ENCODE data around the gene RRN3. TPM values are rescaled to one million over a fixed set of nuclear protein-coding genes. Genes with fewer than 3 reads are reported as not detected.
"Not testable (repeated sequence)": the region's sequence is repeated elsewhere in the genome, so short reads cannot be mapped to it uniquely, and the experiment has no call there.

RRN3 gene
- total RNA-seq, 2 donors from 2014 or later: 32.9 to 37.2 TPM

DNA sequence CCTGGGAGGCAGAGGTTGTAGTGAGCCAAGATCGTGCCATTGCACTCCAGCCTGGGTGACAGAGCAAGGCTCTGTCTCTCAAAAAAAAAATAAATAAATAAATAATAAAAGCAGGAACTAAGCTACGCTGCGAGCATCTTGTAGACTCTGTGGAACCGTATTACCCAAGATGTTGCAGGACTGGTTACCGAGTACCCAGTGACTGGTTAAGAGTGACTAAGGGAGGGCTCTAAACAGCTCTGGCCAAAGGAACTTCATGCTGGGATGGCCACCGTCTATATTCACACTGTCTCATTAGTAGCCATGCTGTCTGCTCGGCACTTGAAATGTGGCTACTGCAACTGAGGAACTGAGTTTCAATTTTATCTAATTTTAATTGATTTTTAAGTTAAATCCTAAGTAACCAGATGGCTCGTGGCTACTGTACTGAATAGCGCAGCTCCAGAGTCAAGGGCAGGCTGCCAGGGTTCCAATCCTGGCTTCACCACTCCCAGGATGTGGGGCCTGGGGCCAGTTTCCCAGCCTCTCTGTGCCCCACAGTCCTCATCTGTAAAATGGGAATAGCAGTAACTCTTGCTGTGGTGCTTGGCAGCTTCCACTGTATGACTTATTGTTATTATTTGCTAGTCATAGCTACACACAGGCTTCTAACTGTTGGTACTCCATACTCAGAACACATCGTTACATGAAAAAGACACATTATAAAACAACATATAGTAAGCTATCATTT, 41.2 kb downstream of the RRN3 start:
- ATAC-seq (no peak), DNase-seq (no peak)
- Mint-ChIP-seq H3K27ac (no peak overlapping the region), H3K27me3 (no peaks in the 10 kb centered on the region), H3K4me1 (peaks cover 20% of the 10 kb centered on the region), H3K36me3 (ENCODE audit: low read depth) (no peaks in the 10 kb centered on the region), H3K4me3 (no peak overlapping the region)
- H3K9me3 ChIP-seq (ENCODE audit: control insufficient read depth, low read length, poor library complexity, severe bottlenecking): no peaks in the 10 kb centered on the region

DNA sequence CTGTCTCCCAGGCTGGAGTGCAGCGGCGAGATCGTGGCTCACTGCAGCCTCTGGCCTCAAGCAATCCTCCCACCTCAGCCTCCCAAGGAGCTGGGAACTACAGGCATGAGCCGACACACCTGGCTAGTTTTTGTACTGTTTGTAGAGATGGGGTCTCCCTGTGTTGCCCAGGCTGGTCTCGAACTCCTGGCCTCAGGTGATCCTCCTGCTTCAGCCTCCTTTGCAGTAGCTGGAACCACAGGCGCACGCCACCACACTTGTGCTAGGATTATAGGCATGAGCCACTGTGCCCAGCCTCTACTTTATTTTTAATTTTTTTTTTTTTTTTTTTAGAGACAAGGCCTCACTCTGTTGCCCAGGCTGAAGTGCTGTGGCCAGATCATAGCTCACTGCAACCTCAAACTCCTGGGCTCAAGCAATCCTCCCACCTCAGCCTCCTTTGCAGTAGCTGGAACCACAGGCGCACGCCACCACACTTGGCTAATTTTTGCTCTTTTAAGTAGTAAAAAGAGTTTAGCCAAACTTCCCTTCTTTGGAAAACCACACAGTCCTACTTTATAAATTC, 42.6 kb downstream of the RRN3 start:
- H3K27ac Mint-ChIP-seq: no peak overlapping the region
- DNase-seq (no peak), ATAC-seq (no peak)
- no peaks in the 10 kb centered on the region for H3K27me3 Mint-ChIP-seq
- no peak overlapping the region for H3K4me3 Mint-ChIP-seq
- peaks cover 7% of the 10 kb centered on the region for H3K36me3 Mint-ChIP-seq (ENCODE audit: low read depth)
- peaks cover 20% of the 10 kb centered on the region for H3K4me1 Mint-ChIP-seq
- H3K9me3 ChIP-seq (ENCODE audit: control insufficient read depth, low read length, poor library complexity, severe bottlenecking): no peaks in the 10 kb centered on the region

DNA sequence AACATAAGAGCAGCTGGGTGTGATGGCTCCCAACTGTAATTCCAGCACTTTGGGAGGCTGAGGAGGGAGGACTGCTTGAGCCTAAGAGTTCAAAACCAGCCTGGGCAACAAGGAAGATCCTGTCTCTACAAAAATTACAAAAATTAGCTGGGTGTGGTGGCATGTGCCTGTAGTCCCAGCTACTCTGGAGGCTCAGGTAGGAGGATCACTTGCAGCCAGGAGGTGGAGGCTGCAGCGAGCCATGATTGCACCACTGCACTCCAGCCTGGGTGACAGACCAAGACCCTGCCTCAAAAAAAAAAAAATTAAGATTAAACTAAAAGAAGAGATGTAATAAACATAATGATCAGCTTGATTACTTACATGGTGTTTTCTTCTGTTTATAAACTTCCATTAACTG, 43.6 kb downstream of the RRN3 start:
- not testable (repeated sequence) for DNase-seq; H3K36me3 Mint-ChIP-seq (ENCODE audit: low read depth); H3K9me3 ChIP-seq (ENCODE audit: control insufficient read depth, low read length, poor library complexity, severe bottlenecking); H3K27ac Mint-ChIP-seq; H3K27me3 Mint-ChIP-seq; H3K4me3 Mint-ChIP-seq; ATAC-seq
- peaks cover 19% of the 10 kb centered on the region for H3K4me1 Mint-ChIP-seq

DNA sequence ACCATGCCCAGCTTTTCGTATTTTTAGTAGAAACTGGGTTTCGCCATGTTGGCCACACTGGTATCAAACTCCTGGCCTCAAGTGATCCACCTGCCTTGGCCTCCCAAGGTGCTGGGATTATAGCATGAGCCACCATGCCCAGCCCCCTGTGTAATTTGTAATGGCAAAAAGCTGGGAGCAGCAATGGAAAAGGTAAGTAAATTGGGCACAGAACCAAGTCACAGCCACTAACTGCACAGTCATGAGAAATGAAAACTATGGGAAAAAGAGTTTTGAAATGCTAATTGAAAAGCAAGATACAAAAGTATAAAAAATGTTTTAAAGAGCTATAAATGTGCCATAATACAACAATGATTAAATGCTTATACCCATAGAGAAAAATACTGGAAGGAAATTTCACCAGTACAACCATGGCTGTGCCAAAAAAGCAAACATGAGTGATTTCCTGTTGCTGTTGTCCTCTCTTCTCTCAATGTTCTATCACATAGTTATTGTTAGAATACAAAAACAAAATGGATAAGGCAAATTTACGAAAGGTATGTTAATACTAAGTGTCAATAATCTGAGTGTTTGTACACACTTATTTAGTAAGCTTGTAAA, 44.4 kb downstream of the RRN3 start:
- no peak overlapping the region for H3K4me3 Mint-ChIP-seq
- no peaks in the 10 kb centered on the region for H3K9me3 ChIP-seq (ENCODE audit: control insufficient read depth, low read length, poor library complexity, severe bottlenecking)
- H3K36me3 Mint-ChIP-seq (ENCODE audit: low read depth): peaks cover 7% of the 10 kb centered on the region
- H3K27me3 Mint-ChIP-seq: no peaks in the 10 kb centered on the region
- peaks cover 15% of the 10 kb centered on the region for H3K4me1 Mint-ChIP-seq
- no peak overlapping the region for H3K27ac Mint-ChIP-seq
- no peak for DNase-seq
- no peak for ATAC-seq

DNA sequence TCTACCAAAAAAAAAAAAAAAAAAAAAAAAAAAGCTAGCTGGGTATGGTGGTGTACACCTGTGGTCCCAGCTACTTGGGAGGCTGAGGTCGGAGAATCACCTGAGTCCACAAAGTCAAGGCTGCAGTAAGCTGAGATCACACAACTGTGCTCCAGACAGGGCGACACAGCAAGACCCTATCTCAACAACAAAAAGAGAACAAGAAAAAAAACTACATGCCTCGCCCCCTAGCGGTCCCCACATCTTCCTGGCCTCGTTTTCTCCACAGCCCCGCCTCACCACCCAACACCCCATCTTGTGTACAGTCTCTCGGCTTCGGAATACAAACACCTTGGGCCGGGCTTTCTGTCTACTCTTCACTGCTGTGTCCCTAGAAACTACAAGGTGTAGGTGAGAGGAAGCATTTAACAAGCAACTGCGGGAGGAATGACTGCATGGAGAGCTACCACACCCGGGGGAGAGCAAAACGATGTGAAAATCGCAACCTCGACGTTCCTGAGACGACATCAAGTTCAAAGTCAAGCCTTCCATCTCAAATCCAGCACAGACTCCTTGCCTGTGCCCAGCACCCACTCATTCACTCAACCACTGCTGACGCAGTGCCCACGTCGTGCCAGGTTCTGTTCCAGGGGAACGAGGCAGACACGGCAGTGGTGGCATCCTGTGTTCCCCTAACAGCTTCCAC, 47.2 kb downstream of the RRN3 start:
- peaks cover 4% of the 10 kb centered on the region for H3K4me1 Mint-ChIP-seq
- peak overlapping the region; percentile 37 for H3K4me3 Mint-ChIP-seq
- peaks cover 9% of the 10 kb centered on the region for H3K36me3 Mint-ChIP-seq (ENCODE audit: low read depth)
- H3K27ac Mint-ChIP-seq: peak overlapping the region; percentile 16
- no peaks in the 10 kb centered on the region for H3K27me3 Mint-ChIP-seq
- ATAC-seq (no peak), DNase-seq (no peak)
- no peaks in the 10 kb centered on the region for H3K9me3 ChIP-seq (ENCODE audit: control insufficient read depth, low read length, poor library complexity, severe bottlenecking)

DNA sequence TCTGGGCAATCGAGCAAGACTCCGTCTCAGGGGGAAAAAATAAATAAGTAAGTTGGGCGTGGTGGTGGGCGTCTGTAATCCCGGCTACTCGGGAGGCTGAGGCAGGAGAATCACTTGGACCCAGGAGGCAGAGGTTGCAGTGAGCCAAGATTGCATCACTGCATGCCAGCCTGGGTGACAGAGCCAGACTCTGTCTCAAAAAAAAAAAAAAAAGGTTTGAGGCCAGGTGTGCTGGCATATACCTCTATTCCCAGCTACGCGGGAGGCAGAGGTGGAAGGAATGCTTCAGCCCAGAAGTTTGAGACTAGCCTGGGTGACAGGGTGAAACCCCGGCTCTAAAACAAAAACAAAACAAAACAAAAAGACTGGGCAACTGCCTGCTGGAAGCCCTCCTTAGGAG, 48.8 kb downstream of the RRN3 start:
- H3K36me3 Mint-ChIP-seq (ENCODE audit: low read depth); H3K4me1 Mint-ChIP-seq; H3K27me3 Mint-ChIP-seq; ATAC-seq; H3K9me3 ChIP-seq (ENCODE audit: control insufficient read depth, low read length, poor library complexity, severe bottlenecking); DNase-seq; H3K4me3 Mint-ChIP-seq: not testable (repeated sequence)
- peak overlapping the region; percentile 67 for H3K27ac Mint-ChIP-seq

DNA sequence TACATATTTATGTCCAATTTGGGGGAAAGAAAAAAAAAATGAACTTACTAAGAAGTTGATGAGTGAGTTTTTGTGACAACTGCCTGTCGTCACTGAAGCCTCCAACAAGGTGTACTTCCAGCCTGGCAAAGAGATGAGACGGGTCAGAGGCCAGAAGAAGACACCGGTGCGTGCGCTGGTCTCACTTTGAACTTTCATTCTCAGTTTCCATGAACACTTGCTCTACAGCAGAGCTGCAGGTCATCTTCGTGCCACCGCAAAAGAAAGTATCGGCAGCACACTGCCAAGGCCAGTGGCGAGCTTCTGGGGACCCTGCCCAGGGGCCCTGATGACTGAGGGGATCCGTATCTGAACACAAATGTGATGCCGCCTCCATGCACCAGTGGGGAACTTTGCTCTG, 49.8 kb downstream of the RRN3 start:
- Mint-ChIP-seq H3K27ac (no peak overlapping the region), H3K4me1 (peaks cover 2% of the 10 kb centered on the region), H3K4me3 (no peak overlapping the region), H3K36me3 (ENCODE audit: low read depth) (peaks cover 9% of the 10 kb centered on the region), H3K27me3 (no peaks in the 10 kb centered on the region)
- ATAC-seq (no peak), DNase-seq (no peak)
- H3K9me3 ChIP-seq (ENCODE audit: control insufficient read depth, low read length, poor library complexity, severe bottlenecking): no peaks in the 10 kb centered on the region

DNA sequence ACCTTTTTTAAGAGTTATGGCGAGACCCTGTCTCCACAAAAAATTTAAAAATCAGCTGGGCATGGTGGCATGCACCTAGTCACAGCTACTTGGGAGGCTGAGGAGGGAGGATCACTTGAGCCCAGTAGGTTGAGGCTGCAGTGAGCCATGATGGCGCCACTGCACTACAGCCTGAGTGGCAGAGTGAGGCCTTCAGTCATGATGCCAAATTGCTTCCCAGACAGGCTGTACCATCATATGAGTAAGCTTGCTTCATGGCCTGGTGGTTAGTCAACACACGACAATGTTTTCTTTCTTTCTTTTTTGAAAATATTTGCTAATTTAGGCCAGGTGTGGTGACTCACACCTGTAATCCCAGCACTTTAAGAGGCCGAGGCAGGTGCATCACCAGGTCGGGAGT, 50.7 kb downstream of the RRN3 start:
- DNase-seq: no peak
- ATAC-seq: no peak
- H3K4me3 Mint-ChIP-seq: no peak overlapping the region
- no peaks in the 10 kb centered on the region for H3K9me3 ChIP-seq (ENCODE audit: control insufficient read depth, low read length, poor library complexity, severe bottlenecking)
- H3K27ac Mint-ChIP-seq: no peak overlapping the region
- H3K4me1 Mint-ChIP-seq: peaks cover 2% of the 10 kb centered on the region
- peaks cover 9% of the 10 kb centered on the region for H3K36me3 Mint-ChIP-seq (ENCODE audit: low read depth)
- no peaks in the 10 kb centered on the region for H3K27me3 Mint-ChIP-seq

DNA sequence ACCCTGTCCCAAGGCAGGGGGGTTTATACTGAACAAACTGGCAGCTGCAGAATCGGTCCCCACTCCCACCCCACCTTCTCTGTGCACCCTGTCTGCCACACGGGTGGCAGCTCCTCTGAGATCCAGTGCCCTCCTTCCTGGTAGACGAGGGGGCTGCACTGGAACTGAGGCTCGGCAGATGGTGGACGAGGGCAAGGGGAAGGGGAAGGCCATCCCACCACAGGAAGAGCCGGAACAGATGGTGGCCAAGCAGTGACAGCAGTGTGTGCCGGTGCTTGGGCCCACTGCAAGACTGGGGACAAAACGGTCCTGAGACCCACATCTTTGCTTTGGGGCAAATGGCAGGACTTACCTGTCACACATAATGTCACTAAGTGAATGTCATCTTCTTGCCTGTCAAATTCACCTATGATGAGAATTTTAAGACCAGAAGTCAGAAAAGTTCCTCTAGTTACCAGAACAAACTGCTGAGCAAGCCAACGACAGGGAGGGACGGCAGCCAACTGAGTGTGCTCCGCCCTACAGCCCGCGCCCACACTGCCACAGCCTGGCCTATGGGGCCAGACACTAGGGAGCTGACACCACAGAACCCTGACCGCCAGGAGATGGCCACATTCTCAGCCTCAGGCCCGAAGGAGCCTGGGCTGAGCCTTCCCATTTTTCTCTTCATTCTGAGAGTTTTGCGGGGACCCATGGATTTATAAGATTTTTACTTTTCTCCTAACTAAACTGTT, 52.6 kb downstream of the RRN3 start:
- Mint-ChIP-seq H3K4me3 (no peak overlapping the region), H3K27ac (peak overlapping the region; percentile 47), H3K4me1 (peaks cover 2% of the 10 kb centered on the region), H3K27me3 (no peaks in the 10 kb centered on the region), H3K36me3 (ENCODE audit: low read depth) (peaks cover 2% of the 10 kb centered on the region)
- no peaks in the 10 kb centered on the region for H3K9me3 ChIP-seq (ENCODE audit: control insufficient read depth, low read length, poor library complexity, severe bottlenecking)
- ATAC-seq (no peak), DNase-seq (no peak)

DNA sequence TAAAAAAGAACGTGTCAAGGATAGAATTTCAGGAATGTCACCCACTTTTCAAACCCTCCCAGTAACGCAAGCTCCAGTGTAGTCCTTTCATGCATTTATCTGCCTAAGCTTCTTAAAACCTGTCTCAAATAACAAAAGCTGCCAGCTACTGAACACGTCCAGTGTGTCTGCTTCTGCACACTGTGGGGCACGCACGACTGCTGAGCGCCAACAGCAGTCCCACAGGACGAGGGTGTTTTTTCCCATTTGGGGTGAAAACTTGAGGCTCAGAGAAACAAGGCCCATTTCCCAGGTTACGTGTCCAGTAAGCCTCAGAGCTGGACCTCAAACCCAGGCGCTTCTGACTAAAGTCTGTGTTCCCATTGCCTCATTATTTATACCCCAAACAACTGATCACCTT, 55.4 kb downstream of the RRN3 start:
- no peak for DNase-seq
- H3K4me1 Mint-ChIP-seq: no peaks in the 10 kb centered on the region
- H3K9me3 ChIP-seq (ENCODE audit: control insufficient read depth, low read length, poor library complexity, severe bottlenecking): no peaks in the 10 kb centered on the region
- no peak overlapping the region for H3K4me3 Mint-ChIP-seq
- ATAC-seq: no peak
- peaks cover 2% of the 10 kb centered on the region for H3K36me3 Mint-ChIP-seq (ENCODE audit: low read depth)
- H3K27me3 Mint-ChIP-seq: no peaks in the 10 kb centered on the region
- H3K27ac Mint-ChIP-seq: peak overlapping the region; percentile 9

DNA sequence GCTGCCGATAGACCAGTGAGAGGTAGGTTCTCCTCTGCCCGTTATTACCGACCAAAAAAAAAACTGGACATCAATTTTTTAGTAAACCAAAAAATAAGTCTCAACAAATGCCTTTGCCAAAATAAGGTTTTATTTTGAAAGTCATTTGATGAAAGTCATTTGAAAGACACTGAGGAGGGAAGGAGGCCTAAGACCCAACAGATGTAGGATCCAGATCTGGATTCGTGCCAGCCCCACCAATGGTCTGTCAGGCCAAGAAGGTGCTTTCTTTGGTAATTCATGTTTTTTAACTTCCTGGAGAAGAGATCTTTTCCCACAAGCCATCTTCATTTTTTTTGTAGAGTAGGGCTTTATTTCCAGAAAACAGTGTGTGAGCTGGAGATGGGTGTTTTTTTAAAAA, 56.3 kb downstream of the RRN3 start:
- DNase-seq: no peak
- H3K36me3 Mint-ChIP-seq (ENCODE audit: low read depth): peaks cover 3% of the 10 kb centered on the region
- ATAC-seq: no peak
- H3K4me1 Mint-ChIP-seq: no peaks in the 10 kb centered on the region
- H3K9me3 ChIP-seq (ENCODE audit: control insufficient read depth, low read length, poor library complexity, severe bottlenecking): no peaks in the 10 kb centered on the region
- no peaks in the 10 kb centered on the region for H3K27me3 Mint-ChIP-seq
- no peak overlapping the region for H3K4me3 Mint-ChIP-seq
- H3K27ac Mint-ChIP-seq: peak overlapping the region; percentile 39

DNA sequence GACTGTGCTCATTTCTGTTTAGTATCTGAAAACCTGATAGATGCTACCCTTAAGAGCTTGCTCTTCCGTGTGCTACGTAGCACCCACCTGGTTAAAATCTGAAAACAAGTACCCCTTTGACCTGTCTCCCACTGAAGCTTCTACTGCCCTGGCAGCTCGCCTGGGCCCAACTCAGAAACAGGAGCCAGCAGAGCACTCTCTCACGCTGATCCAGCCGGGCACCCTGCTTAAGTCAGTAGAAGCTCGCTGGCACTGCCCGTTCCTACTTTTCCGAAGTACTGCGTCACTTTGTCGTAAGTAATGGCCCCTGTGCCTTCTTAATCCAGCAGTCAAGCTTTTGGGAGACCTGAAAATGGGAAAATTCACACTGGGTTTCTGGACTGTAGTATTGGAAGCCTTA, 57.1 kb downstream of the RRN3 start:
- no peaks in the 10 kb centered on the region for H3K9me3 ChIP-seq (ENCODE audit: control insufficient read depth, low read length, poor library complexity, severe bottlenecking)
- H3K27me3 Mint-ChIP-seq: no peaks in the 10 kb centered on the region
- H3K36me3 Mint-ChIP-seq (ENCODE audit: low read depth): peaks cover 5% of the 10 kb centered on the region
- ATAC-seq (no peak), DNase-seq (no peak)
- no peak overlapping the region for H3K4me3 Mint-ChIP-seq
- H3K4me1 Mint-ChIP-seq: peaks cover 2% of the 10 kb centered on the region
- H3K27ac Mint-ChIP-seq: peak overlapping the region; percentile 11

DNA sequence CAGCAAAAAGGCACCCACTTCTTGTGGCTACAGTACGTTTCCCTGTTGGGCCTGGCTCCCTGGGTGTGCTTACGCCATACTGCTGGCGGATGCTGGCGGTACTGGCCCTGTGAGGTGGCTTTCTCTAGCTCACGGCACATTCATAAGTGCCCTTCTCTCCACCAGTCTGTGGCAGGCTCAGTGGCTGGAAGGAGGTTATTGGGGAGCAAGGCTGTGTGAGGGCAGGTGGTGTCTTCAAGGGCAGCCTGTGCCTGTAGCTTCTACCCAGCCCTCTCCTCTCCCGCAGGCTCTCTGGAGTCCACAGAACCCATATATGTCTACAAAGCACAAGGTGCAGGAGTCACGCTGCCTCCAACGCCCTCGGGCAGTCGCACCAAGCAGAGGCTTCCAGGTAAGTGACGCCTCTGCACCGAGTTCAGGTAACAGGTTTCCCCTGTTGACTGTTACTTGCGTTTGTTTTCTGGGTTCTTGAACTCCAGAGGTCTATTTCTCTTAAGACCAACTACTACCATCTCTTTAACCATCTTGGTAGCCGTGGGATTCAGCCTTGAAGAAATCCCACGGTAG, 58.8 kb downstream of the RRN3 start:
- Mint-ChIP-seq H3K4me1 (peaks cover 12% of the 10 kb centered on the region), H3K4me3 (no peak overlapping the region), H3K36me3 (ENCODE audit: low read depth) (peaks cover 5% of the 10 kb centered on the region), H3K27me3 (no peaks in the 10 kb centered on the region), H3K27ac (peak overlapping the region; percentile 70)
- DNase-seq: no peak
- ATAC-seq: no peak
- H3K9me3 ChIP-seq (ENCODE audit: control insufficient read depth, low read length, poor library complexity, severe bottlenecking): no peaks in the 10 kb centered on the region

Data from T-helper 17 cell (primary cell).